SK-N-SH treated with all-trans-retinoic acid at 6 μM for 48 hours (cell line): Measurements from ENCODE around the gene KLK4.

Experiments
- ATAC-seq: fragments of 200-7000 bp; cut with Tn5 transposase; 3 replicates; pipeline ENCODE4 v1.9.1; 2020; ENCODE audit warnings: mild to moderate bottlenecking, moderate library complexity
- ARNTL ChIP-seq: fragments of 450-650 bp; formaldehyde crosslinking; IDR thresholded peaks from 2 replicates; pipeline ENCODE4 v1.5.0; 2020; ENCODE audit warnings: low read depth, mild to moderate bottlenecking, moderate library complexity, borderline replicate concordance
- BACH2 ChIP-seq: fragments of 250-450 bp; sonication (Bioruptor Pico); IDR thresholded peaks from 2 replicates; pipeline ENCODE4 v1.9.0; 2021; ENCODE audit warnings: mild to moderate bottlenecking, borderline replicate concordance
- CREB5 ChIP-seq: fragments of 250-450 bp; sonication (Bioruptor Pico); IDR thresholded peaks from 2 replicates; pipeline ENCODE4 v1.5.1; 2020; ENCODE audit warnings: low read depth, mild to moderate bottlenecking, moderate library complexity
- CSDC2 ChIP-seq: fragments of 250-450 bp; sonication (Bioruptor Pico); IDR thresholded peaks from 2 replicates; pipeline ENCODE4 v1.5.0; 2020; ENCODE audit warnings: mild to moderate bottlenecking, moderate library complexity
- ESRRG ChIP-seq: fragments of 250-450 bp; sonication (Bioruptor Pico); IDR thresholded peaks from 2 replicates; pipeline ENCODE4 v1.6.1; 2021; ENCODE audit warnings: mild to moderate bottlenecking
- GLIS3 ChIP-seq: fragments of 250-450 bp; sonication (Bioruptor Pico); IDR thresholded peaks from 2 replicates; pipeline ENCODE4 v1.5.0; 2020; ENCODE audit warnings: mild to moderate bottlenecking, moderate library complexity
- ISL1 ChIP-seq: fragments of 250-450 bp; sonication (Bioruptor Pico); IDR thresholded peaks from 2 replicates; pipeline ENCODE4 v2.1.2; 2022; ENCODE audit warnings: mild to moderate bottlenecking, moderate library complexity
- OSR1 ChIP-seq: fragments of 250-450 bp; sonication (Bioruptor Pico); IDR thresholded peaks from 2 replicates; pipeline ENCODE4 v1.8.0; 2022; ENCODE audit warnings: moderate library complexity, mild to moderate bottlenecking, inconsistent platforms
- PATZ1 ChIP-seq: fragments of 250-450 bp; sonication (Bioruptor Pico); IDR thresholded peaks from 2 replicates; pipeline ENCODE4 v1.8.0; 2020; ENCODE audit warnings: mild to moderate bottlenecking, moderate library complexity, borderline replicate concordance
- POU6F1 ChIP-seq: fragments of 250-450 bp; sonication (Bioruptor Pico); IDR thresholded peaks from 2 replicates; pipeline ENCODE4 v1.8.0; 2021; ENCODE audit warnings: low read depth, mild to moderate bottlenecking, moderate library complexity, borderline replicate concordance
- PPARA ChIP-seq: fragments of 250-450 bp; sonication (Bioruptor Pico); IDR thresholded peaks from 2 replicates; pipeline ENCODE4 v1.5.0; 2020; ENCODE audit warnings: mild to moderate bottlenecking, borderline replicate concordance
- RARB ChIP-seq: fragments of 250-450 bp; sonication (Bioruptor Pico); IDR thresholded peaks from 2 replicates; pipeline ENCODE4 v1.8.0; 2021; ENCODE audit warnings: mild to moderate bottlenecking, moderate library complexity
- SNAI2 ChIP-seq: fragments of 250-450 bp; sonication (Bioruptor Pico); IDR thresholded peaks from 2 replicates; pipeline ENCODE4 v1.5.0; 2020; ENCODE audit warnings: mild to moderate bottlenecking, moderate library complexity
- TCF4 ChIP-seq: fragments of 250-450 bp; sonication (Bioruptor Pico); IDR thresholded peaks from 2 replicates; pipeline ENCODE4 v1.8.0; 2021; ENCODE audit warnings: mild to moderate bottlenecking, moderate library complexity, borderline replicate concordance
- TOX ChIP-seq: fragments of 250-450 bp; sonication (Bioruptor Pico); IDR thresholded peaks from 2 replicates; pipeline ENCODE4 v1.8.0; 2021; ENCODE audit warnings: mild to moderate bottlenecking, moderate library complexity, borderline replicate concordance
- TSHZ2 ChIP-seq: fragments of 250-450 bp; sonication (Bioruptor Pico); IDR thresholded peaks from 2 replicates; pipeline ENCODE4 v1.5.0; 2020; ENCODE audit warnings: mild to moderate bottlenecking, moderate library complexity
- ZC3H10 ChIP-seq: fragments of 250-450 bp; sonication (Bioruptor Pico); IDR thresholded peaks from 2 replicates; pipeline ENCODE4 v1.5.1; 2021; ENCODE audit warnings: mild to moderate bottlenecking, moderate library complexity
- ZFP3 ChIP-seq: fragments of 250-450 bp; sonication (Bioruptor Pico); IDR thresholded peaks from 2 replicates; pipeline ENCODE4 v1.5.0; 2020; ENCODE audit warnings: mild to moderate bottlenecking, moderate library complexity
- ZFP30 ChIP-seq: fragments of 450-650 bp; formaldehyde crosslinking; IDR thresholded peaks from 2 replicates; pipeline ENCODE4 v1.5.0; 2022; ENCODE audit warnings: mild to moderate bottlenecking, moderate library complexity
- ZNF565 ChIP-seq: fragments of 450-650 bp; formaldehyde crosslinking; conservative IDR thresholded peaks from 2 replicates; pipeline ENCODE4 v1.5.0; 2020; ENCODE audit warnings: low read depth, mild to moderate bottlenecking, moderate library complexity
- ZNF70 ChIP-seq: fragments of 450-650 bp; formaldehyde crosslinking; IDR thresholded peaks from 2 replicates; pipeline ENCODE4 v1.5.0; 2020; ENCODE audit warnings: mild to moderate bottlenecking, moderate library complexity
- ZNF8 ChIP-seq: fragments of 450-650 bp; formaldehyde crosslinking; IDR thresholded peaks from 2 replicates; pipeline ENCODE4 v1.5.0; 2020; ENCODE audit warnings: mild to moderate bottlenecking, moderate library complexity
- TF ChIP-seq, protein P1 (sequence below): fragments of 250-450 bp; sonication (Bioruptor Pico); IDR thresholded peaks from 2 replicates; pipeline ENCODE4 v1.5.1; 2021; ENCODE audit warnings: mild to moderate bottlenecking, moderate library complexity

The KLK4 gene

DNA sequence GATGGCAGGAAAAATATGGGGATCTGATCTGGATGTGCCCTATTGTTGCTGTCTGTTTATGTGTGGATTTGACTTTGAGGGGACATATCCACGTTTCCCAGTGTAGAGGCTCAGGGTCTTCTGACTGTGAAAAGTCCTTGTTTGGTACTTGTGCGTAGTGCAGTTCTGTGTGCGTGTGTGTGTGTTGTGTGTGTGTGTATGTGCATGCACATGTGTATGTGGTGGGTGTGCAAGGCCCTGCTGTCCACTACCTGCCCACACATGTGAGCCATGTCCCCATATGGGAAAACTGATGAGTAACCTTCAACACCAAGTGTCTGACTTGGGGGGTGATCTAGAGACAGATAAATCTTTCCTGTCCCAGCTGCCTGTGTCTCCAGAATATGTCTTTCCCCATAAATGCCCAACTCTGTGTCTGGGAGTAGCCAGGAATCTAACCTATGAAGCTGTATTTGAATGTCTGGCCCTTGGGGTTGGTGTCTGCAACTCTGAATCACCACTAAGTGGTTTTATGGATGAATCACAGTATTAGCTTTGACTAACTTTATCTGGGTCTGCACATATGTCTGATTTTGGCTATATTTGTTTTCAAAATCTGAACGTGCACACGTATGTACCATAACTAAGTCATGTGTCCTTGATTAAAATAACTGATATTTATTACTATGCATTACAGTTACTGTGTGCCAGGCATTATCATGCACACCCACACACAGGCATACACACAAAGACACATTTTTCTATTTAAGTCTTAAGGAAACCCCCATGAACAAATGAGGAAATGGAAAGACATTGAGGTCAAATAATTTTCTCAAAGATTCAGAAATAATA lies 20.6 kb downstream of the KLK4 start:
- no peak for TF ChIP-seq PPARA
- TF ChIP-seq TCF4: no peak
- TF ChIP-seq TOX (CRISPR knock-in tag): no peak
- TF ChIP-seq GLIS3 (CRISPR knock-in tag): no peak
- TF ChIP-seq ZFP3: no peak
- no peak for TF ChIP-seq ZNF70 (CRISPR knock-in tag)
- TF ChIP-seq OSR1: no peak
- no peak for TF ChIP-seq RARB
- TF ChIP-seq, protein P1, sequence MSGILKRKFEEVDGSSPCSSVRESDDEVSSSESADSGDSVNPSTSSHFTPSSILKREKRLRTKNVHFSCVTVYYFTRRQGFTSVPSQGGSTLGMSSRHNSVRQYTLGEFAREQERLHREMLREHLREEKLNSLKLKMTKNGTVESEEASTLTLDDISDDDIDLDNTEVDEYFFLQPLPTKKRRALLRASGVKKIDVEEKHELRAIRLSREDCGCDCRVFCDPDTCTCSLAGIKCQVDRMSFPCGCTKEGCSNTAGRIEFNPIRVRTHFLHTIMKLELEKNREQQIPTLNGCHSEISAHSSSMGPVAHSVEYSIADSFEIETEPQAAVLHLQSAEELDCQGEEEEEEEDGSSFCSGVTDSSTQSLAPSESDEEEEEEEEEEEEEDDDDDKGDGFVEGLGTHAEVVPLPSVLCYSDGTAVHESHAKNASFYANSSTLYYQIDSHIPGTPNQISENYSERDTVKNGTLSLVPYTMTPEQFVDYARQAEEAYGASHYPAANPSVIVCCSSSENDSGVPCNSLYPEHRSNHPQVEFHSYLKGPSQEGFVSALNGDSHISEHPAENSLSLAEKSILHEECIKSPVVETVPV (CRISPR knock-in tag): no peak
- no peak for TF ChIP-seq ZNF565
- no peak for TF ChIP-seq ZC3H10 (CRISPR knock-in tag)
- TF ChIP-seq SNAI2 (CRISPR knock-in tag): no peak
- TF ChIP-seq CSDC2: no peak
- TF ChIP-seq ESRRG: no peak

DNA sequence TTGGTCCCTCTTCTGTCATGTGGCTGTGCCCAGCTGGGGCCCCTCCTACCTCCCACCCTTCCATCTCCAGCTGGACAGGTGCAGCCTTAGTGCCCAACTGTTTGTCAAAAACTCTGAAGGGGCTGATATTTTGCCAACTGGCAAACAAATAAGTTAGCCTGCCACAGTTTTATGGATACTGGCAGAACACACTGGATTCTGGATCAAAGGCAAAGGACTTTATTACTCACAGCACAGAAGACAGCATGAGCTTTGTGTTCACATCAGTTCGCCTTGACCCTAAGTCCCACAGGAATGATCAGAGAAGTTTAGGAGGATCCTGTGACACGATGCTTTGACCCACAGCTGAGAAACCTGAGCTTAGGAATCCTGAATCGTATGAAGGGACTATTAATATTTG lies 21.6 kb downstream of the KLK4 start:
- TF ChIP-seq ZFP30 (CRISPR knock-in tag) (no peak), ESRRG (no peak), RARB (no peak), BACH2 (CRISPR knock-in tag) (no peak), ZNF8 (CRISPR knock-in tag) (no peak), OSR1 (no peak), ZNF70 (CRISPR knock-in tag) (no peak), POU6F1 (CRISPR knock-in tag) (no peak), ZFP3 (no peak), TCF4 (no peak), CSDC2 (no peak), ZC3H10 (CRISPR knock-in tag) (no peak), PPARA (no peak), SNAI2 (CRISPR knock-in tag) (no peak), ISL1 (CRISPR knock-in tag) (no peak), TOX (CRISPR knock-in tag) (no peak), TSHZ2 (no peak)
- TF ChIP-seq, protein P1 (CRISPR knock-in tag): no peak

More for the DNA sequence above, 20.6 kb downstream of the KLK4 start:
- no peak for ATAC-seq

GRCh38 chr19:50882188-50882587 lies 29.0 kb downstream of the KLK4 start:
- ATAC-seq: no peak
- no peak for TF ChIP-seq ZNF8 (CRISPR knock-in tag)
- no peak for TF ChIP-seq ZFP30 (CRISPR knock-in tag)
- TF ChIP-seq ARNTL: no peak
- no peak for TF ChIP-seq SNAI2 (CRISPR knock-in tag)
- TF ChIP-seq ZNF70 (CRISPR knock-in tag): no peak
- no peak for TF ChIP-seq RARB
- no peak for TF ChIP-seq TSHZ2
- no peak for TF ChIP-seq CSDC2
- no peak for TF ChIP-seq OSR1
- TF ChIP-seq ZNF565: no peak
- no peak for TF ChIP-seq PATZ1 (CRISPR knock-in tag)
- TF ChIP-seq ZFP3: no peak
- no peak for TF ChIP-seq CREB5 (CRISPR knock-in tag)

More for the DNA sequence above, 21.6 kb downstream of the KLK4 start:
- no peak for ATAC-seq
